Endothelial cell of umbilical vein (primary cell): ENCODE results near the gene ACSBG1. TPM values are rescaled to one million over a fixed set of nuclear protein-coding genes. Genes with fewer than 3 reads are reported as not detected.

ENCODE experiments used
- BruUV-seq: library from RNA; stranded (reverse); fragments of 400-500 nt; replicated peaks from 2 replicates; lab custom pipeline; 2021; lab: Mats Ljungman, UMichigan
- CTCF ChIA-PET: fragments of 300-600, 350-600 bp; sonication (Branson Sonifier 250); formaldehyde crosslinking; loops from one replicate; lab custom pipeline; 2021; ENCODE audit warnings: antibody characterized with exemption, inconsistent platforms; lab: Charles Lee
- POLR2A ChIA-PET: fragments of 300-600, 350-600 bp; sonication (Branson Sonifier 250); formaldehyde crosslinking; loops from one replicate; lab custom pipeline; 2021; ENCODE audit warnings: antibody characterized with exemption, inconsistent platforms; lab: Charles Lee
- DNase-seq: peaks from one replicate; pipeline ENCODE4 v3.0.0-alpha.2; 2011; ENCODE audit warnings: low read depth, low spot score
- FAIRE-seq: peaks from 2 replicates; lab custom pipeline; 2011; peaks lifted over from hg19 to GRCh38; lab: Jason Lieb, UNC
- H2AFZ ChIP-seq: 2 replicates; pipeline ENCODE4 v1.6.0; 2012; ENCODE audit warnings: low read depth, low read length, control low read depth, inconsistent platforms
- H3K27ac ChIP-seq: 2 replicates; pipeline ENCODE4 v1.5.1; 2011; ENCODE audit warnings: low read depth, mild to moderate bottlenecking, control low read depth, low read length, moderate library complexity; ENCODE audit not compliant: insufficient read depth
- H3K27me3 ChIP-seq, 2 experiments: 2 replicates each; pipeline versions ENCODE4 v1.6.0 to v1.6.1; 2011; ENCODE audit warnings: low read length in 2 of 2, mixed read lengths in 1 of 2; ENCODE audit not compliant: control insufficient read depth in 2 of 2, insufficient read depth in 2 of 2
- H3K36me3 ChIP-seq, 2 experiments: 2 replicates in 1 of 2; 3 replicates in 1 of 2; pipeline ENCODE4 v1.5.1; 2011; ENCODE audit warnings: low read length in 2 of 2, mild to moderate bottlenecking in 1 of 2, moderate library complexity in 1 of 2; ENCODE audit not compliant: control insufficient read depth in 2 of 2, insufficient read depth in 2 of 2; ENCODE audit errors: extremely low read depth in 1 of 2
- H3K4me1 ChIP-seq: 3 replicates; pipeline ENCODE4 v1.5.1; 2011; ENCODE audit warnings: mild to moderate bottlenecking, low read length; ENCODE audit not compliant: control insufficient read depth, insufficient read depth; ENCODE audit errors: extremely low read depth
- H3K4me2 ChIP-seq: 2 replicates; pipeline ENCODE4 v1.6.1; 2011; ENCODE audit warnings: low read length, control low read depth, mixed read lengths; ENCODE audit not compliant: insufficient read depth
- H3K4me3 ChIP-seq, 3 experiments: fragments of 200-600 bp in 1 of 3; sonication (generic), shearing (Covaris generic) in 1 of 3; replicated peaks in 1 of 3; 2 replicates each; pipeline ENCODE4 v1.5.1; 2011 to 2016; ENCODE audit warnings: control low read depth in 3 of 3, low read length in 3 of 3, mild to moderate bottlenecking in 2 of 3, inconsistent platforms in 1 of 3, low read depth in 1 of 3, moderate library complexity in 1 of 3; ENCODE audit not compliant: insufficient read depth in 1 of 3
- H3K79me2 ChIP-seq: 2 replicates; pipeline ENCODE4 v1.6.0; 2012; ENCODE audit warnings: low read length, inconsistent platforms; ENCODE audit not compliant: control insufficient read depth, insufficient read depth
- H3K9ac ChIP-seq: replicated peaks from 2 replicates; pipeline ENCODE3; 2011; ENCODE audit warnings: low read length, control low read depth; ENCODE audit not compliant: insufficient read depth; ENCODE audit errors: extremely low read depth
- H3K9me1 ChIP-seq: replicated peaks from 3 replicates; pipeline ENCODE4 v1.6.0; 2011; ENCODE audit warnings: mild to moderate bottlenecking, low read length; ENCODE audit not compliant: control insufficient read depth, insufficient read depth; ENCODE audit errors: extremely low read depth
- H3K9me3 ChIP-seq: replicated peaks from 2 replicates; pipeline ENCODE4 v1.5.1; 2012; ENCODE audit warnings: low read length, inconsistent platforms; ENCODE audit not compliant: control insufficient read depth, insufficient read depth
- H4K20me1 ChIP-seq: replicated peaks from 2 replicates; pipeline ENCODE3; 2011; ENCODE audit warnings: mild to moderate bottlenecking, low read length; ENCODE audit not compliant: control insufficient read depth, insufficient read depth; ENCODE audit errors: extremely low read depth
- EZH2 ChIP-seq: IDR thresholded peaks from 2 replicates; pipeline ENCODE4 v1.6.1; 2012; ENCODE audit warnings: borderline replicate concordance, low read depth, mild to moderate bottlenecking, moderate library complexity, low read length, inconsistent platforms; ENCODE audit not compliant: severe bottlenecking
- FOS ChIP-seq: IDR thresholded peaks from 2 replicates; pipeline ENCODE4 v1.6.1; 2011; ENCODE audit warnings: mild to moderate bottlenecking, low read length, moderate library complexity, borderline replicate concordance; ENCODE audit not compliant: insufficient read depth
- GATA2 ChIP-seq: IDR thresholded peaks from 2 replicates; pipeline ENCODE4 v1.7.0; 2011; ENCODE audit warnings: low read depth, mild to moderate bottlenecking, moderate library complexity, mixed read lengths, low read length; ENCODE audit not compliant: insufficient read length, insufficient read depth
- JUN ChIP-seq: IDR thresholded peaks from 2 replicates; pipeline ENCODE4 v1.6.1; 2011; ENCODE audit warnings: borderline replicate concordance, low read depth; ENCODE audit not compliant: insufficient read length, insufficient read depth
- MYC ChIP-seq: IDR thresholded peaks from one replicate; pipeline ENCODE4 v1.6.1; 2011; ENCODE audit warnings: mild to moderate bottlenecking, low read depth, low read length
- POLR2A ChIP-seq: IDR thresholded peaks from 2 replicates; pipeline ENCODE4 v1.6.1; 2012; ENCODE audit warnings: low read depth, mild to moderate bottlenecking, control low read depth, low read length
- POLR2AphosphoS5 ChIP-seq: IDR thresholded peaks from 2 replicates; pipeline ENCODE4 v1.6.1; 2012; ENCODE audit warnings: low read depth, mild to moderate bottlenecking, control low read depth, low read length, moderate library complexity; ENCODE audit not compliant: insufficient read depth
- dilution Hi-C: fragments of 300-500 bp; cut with MboI; formaldehyde crosslinking; loops from one replicate; pipeline ENCODE4 v1.15.0; 2019; ENCODE audit warnings: low sequenced_read_pairs; ENCODE audit not compliant: extremely low pct_ligation_motif_present
- intact Hi-C: fragments of 100-400 bp; cut with micrococcal nuclease; formaldehyde crosslinking; loops from one replicate; pipeline ENCODE4 v1.10.0; 2022
- polyA plus RNA-seq, 4 experiments: library from polyadenylated mRNA; depleted of rRNA in 3 of 4; stranded (reverse) in 3 of 4; unstranded in 1 of 4; fragments of >200 nt; gene quantifications; 2 replicates each; pipeline versions ENCODE4 v1.2.1 to v1.2.3, GENCODE V29; 2011 to 2012; ENCODE audit warnings: missing spikeins in 1 of 4
- total RNA-seq: library from RNA; stranded (reverse); gene quantifications from 2 replicates; pipeline ENCODE4 v1.2.3, GENCODE V29; 2021
- TF ChIP-seq, protein P1 (sequence below): IDR thresholded peaks from 2 replicates; pipeline ENCODE4 v1.6.1; 2011; ENCODE audit not compliant: insufficient read depth, insufficient read length
- TF ChIP-seq, protein P2 (sequence below), 2 donors: IDR thresholded peaks; 1 replicate in 1 of 2; 2 replicates in 1 of 2; pipeline ENCODE4 v1.5.1; 2011; ENCODE audit warnings: low read length in 2 of 2, mild to moderate bottlenecking in 2 of 2, moderate library complexity in 2 of 2, control low read depth in 1 of 2, inconsistent platforms in 1 of 2, low read depth in 1 of 2; ENCODE audit not compliant: insufficient read depth in 1 of 2; ENCODE audit errors: extremely low read depth in 1 of 2

ACSBG1 gene
- total and polyA plus RNA-seq, 2 donors (not counting 3 experiments of a cell fraction or from before 2014, with no cell fraction given): not detected

DNA sequence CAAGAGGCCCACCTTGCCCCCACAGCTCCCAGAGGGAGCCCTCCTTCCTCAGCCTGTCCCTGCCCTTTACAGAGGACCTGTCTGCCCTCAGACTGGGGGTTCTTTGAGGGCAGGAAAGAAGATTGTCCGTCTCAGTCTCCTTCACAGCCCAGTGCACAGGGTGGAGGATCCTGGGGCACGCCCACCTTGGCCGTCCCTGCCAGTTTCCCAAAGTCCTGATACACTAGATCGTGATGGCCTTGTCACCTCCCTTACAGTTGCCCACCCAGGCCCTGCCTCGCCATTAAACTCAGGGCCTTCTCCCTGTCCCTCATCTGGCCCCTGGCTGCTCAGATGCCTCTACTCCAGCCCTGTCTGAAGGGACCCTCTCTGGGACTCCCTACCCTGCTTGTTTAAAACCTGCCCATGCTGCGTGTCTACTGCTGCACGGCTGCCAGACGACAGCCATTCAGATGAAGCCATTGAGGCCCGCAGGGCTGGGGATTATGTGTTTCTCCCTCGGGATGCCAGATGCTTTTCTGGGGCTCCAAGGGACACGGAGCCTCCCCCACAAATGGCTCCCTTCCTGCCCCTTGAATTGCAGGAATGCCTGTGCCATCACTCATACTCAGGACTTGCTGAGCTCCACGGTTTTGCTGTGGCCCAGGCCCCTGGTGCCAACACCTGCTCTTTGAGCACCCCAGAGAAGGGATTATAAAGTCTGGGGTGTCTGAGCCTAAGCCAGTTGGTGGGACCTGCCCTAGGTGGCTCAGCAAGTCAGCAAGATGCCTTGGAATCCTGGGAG lies 27.8 kb downstream of the ACSBG1 start:
- no peaks in the 10 kb centered on the region for H3K27me3 ChIP-seq
- H3K27ac ChIP-seq: no peak overlapping the region
- H3K9me3 ChIP-seq: no peaks in the 10 kb centered on the region
- H2AFZ ChIP-seq: no peak overlapping the region
- ChIA-PET POLR2A (no interaction called here), CTCF (interaction anchor here (0.9 to 2.2 kb wide), 6 partner anchors 11 to 98 kb away, joined by 3 to 17 read pairs (median 4); no protein-coding TSS in a partner anchor)
- H3K4me1 ChIP-seq: no peaks in the 10 kb centered on the region
- H4K20me1 ChIP-seq: no peaks in the 10 kb centered on the region
- dilution Hi-C loops (no loop called here), intact Hi-C loops (no loop called here)
- H3K4me2 ChIP-seq: no peak overlapping the region
- no peaks in the 10 kb centered on the region for H3K9me1 ChIP-seq
- H3K9ac ChIP-seq: no peak overlapping the region
- no peak overlapping the region for H3K4me3 ChIP-seq
- no peaks in the 10 kb centered on the region for H3K79me2 ChIP-seq
- H3K36me3 ChIP-seq: no peaks in the 10 kb centered on the region
- no peak for TF ChIP-seq POLR2AphosphoS5
- no peak for TF ChIP-seq MYC
- no peak for TF ChIP-seq POLR2A
- no peak for TF ChIP-seq EZH2
- TF ChIP-seq, protein P1, sequence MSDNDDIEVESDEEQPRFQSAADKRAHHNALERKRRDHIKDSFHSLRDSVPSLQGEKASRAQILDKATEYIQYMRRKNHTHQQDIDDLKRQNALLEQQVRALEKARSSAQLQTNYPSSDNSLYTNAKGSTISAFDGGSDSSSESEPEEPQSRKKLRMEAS: no peak
- TF ChIP-seq GATA2: no peak
- no peak for TF ChIP-seq JUN
- TF ChIP-seq FOS: no peak
- TF ChIP-seq, protein P2, sequence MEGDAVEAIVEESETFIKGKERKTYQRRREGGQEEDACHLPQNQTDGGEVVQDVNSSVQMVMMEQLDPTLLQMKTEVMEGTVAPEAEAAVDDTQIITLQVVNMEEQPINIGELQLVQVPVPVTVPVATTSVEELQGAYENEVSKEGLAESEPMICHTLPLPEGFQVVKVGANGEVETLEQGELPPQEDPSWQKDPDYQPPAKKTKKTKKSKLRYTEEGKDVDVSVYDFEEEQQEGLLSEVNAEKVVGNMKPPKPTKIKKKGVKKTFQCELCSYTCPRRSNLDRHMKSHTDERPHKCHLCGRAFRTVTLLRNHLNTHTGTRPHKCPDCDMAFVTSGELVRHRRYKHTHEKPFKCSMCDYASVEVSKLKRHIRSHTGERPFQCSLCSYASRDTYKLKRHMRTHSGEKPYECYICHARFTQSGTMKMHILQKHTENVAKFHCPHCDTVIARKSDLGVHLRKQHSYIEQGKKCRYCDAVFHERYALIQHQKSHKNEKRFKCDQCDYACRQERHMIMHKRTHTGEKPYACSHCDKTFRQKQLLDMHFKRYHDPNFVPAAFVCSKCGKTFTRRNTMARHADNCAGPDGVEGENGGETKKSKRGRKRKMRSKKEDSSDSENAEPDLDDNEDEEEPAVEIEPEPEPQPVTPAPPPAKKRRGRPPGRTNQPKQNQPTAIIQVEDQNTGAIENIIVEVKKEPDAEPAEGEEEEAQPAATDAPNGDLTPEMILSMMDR (IDR thresholded peaks at IDR 0.05; ENCODE audit: extremely low read depth in 1 of 2, insufficient read depth in 1 of 2, low read depth in 1 of 2, low read length in 2 of 2): no peak
- no peak for FAIRE-seq
- no TSS peak for BruUV-seq
- no peak for DNase-seq
